GM12872 (cell line): ENCODE results near the gene SLC22A5.

ENCODE experiments used
- CTCF ChIP-seq: IDR thresholded peaks from 3 replicates; pipeline ENCODE4 v1.5.1; 2011; ENCODE audit warnings: low read depth, mild to moderate bottlenecking, low read length, moderate library complexity; ENCODE audit not compliant: insufficient read depth

SLC22A5 gene

GRCh38 chr5:132389585-132390286, 20.2 kb downstream of the SLC22A5 start:
- no peak for TF ChIP-seq CTCF

GRCh38 chr5:132391247-132391646, 21.7 kb downstream of the SLC22A5 start:
- TF ChIP-seq CTCF: no peak

GRCh38 chr5:132391870-132392269, 22.4 kb downstream of the SLC22A5 start:
- no peak for TF ChIP-seq CTCF

GRCh38 chr5:132392411-132392810, 22.9 kb downstream of the SLC22A5 start:
- TF ChIP-seq CTCF: no peak

GRCh38 chr5:132392978-132393825, 23.7 kb downstream of the SLC22A5 start:
- TF ChIP-seq CTCF: no peak

- no peak for TF ChIP-seq CTCF
Observed at GRCh38 chr5:132394667-132395259, 25.3 kb downstream of the SLC22A5 start.

GRCh38 chr5:132396589-132397031, 27.1 kb downstream of the SLC22A5 start:
- TF ChIP-seq CTCF: no peak
